CD4-positive, alpha-beta T cell treated with Interleukin-10 for 1 hour (primary cell): Measurements from ENCODE around the gene FREM2.

Source experiments
- DNase-seq: peaks from one replicate; pipeline ENCODE4 v3.0.0-alpha.2; 2020

FREM2 gene

GRCh38 chr13:38688674-38689073 lies 1.8 kb downstream of the FREM2 start:
- DNase-seq, result no peak

DNA sequence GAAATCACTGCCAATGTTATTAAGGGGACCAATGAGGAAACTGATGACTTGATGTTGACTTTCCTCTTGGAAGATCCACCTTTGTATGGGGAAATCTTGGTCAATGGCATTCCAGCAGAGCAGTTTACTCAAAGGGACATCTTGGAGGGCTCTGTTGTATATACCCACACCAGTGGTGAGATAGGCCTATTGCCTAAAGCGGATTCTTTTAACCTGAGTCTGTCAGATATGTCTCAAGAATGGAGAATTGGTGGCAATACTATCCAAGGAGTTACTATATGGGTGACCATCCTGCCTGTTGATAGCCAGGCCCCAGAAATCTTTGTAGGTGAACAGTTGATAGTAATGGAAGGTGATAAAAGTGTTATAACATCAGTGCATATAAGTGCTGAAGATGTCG lies 3.4 kb downstream of the FREM2 start:
- no peak for DNase-seq

- no peak for DNase-seq
Measured at GRCh38 chr13:38693168-38693567, 6.3 kb downstream of the FREM2 start.

GRCh38 chr13:38693641-38694040 lies 6.8 kb downstream of the FREM2 start:
- DNase-seq, result no peak

GRCh38 chr13:38697197-38697596 lies 10.3 kb downstream of the FREM2 start:
- no peak for DNase-seq

DNA sequence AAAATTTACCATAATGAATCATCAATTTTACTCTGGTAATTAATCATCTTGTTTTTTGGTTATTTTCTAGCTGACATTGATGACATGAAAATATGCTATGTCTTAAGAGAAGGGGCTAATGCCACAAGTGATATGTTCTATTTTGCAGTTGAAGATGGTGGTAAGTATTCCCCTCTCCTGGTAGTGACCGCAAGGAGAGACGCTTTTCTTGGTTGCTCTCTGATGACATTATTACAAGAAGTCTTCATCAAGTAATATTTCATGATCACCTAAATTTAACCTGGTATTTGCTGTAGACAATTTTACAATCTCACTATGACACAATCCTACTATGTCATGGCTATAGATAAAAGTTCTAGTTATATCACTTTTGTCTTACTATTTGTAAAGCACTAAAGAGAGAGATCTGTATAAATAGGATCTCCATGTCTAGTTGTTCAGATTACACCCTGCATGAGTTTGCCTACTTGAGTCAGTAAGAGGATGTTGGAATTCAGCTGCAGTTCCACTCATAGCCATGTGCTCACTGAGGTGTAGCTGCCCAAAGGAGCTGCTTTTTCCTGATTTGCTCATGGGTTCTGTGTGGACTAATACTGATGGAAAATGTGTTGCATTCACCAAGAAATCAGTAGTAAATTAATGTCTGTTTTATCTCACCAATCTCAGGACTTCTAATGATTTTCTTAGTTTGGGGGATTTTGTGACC lies 10.9 kb downstream of the FREM2 start:
- no peak for DNase-seq

- DNase-seq, result no peak
Measured at GRCh38 chr13:38700051-38700450, 13.2 kb downstream of the FREM2 start.

DNA sequence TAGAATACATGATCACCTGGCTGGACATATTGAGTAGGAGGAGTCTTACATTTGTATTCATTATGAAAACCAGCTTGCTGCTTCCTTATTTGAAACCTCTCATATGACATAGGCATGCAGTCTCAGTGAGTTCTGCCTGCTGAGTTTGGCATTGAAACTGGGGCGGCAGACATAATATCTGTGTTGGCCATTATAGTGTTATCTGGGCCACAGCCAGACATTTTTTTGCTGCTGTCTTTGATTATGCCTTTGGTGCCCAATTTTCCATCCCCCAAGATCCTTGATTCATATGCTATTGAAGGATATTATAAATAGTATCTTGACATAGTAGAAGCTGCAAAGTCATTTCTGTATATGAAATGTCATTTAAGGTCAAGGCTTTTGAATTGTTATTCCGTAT lies 15.8 kb downstream of the FREM2 start:
- no peak for DNase-seq

DNA sequence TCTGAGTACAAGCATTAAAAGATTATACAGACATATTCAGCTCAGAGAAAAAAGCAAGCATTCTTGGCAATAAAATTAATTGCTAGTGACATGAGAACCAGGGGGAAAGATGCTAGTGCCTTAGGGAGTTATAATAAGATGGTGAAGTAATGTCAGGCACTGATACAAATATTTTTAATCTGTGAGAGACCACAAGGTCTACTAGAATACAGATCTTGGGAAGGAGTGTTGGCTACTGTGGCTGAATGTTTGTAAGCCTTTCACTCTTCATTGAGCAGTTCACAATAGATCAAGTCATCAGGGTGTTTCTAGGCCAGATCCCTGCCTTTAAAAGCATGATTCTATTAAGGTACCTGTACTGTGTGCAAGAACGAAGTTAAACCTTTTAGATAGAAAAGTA lies 16.4 kb downstream of the FREM2 start:
- no peak for DNase-seq

DNA sequence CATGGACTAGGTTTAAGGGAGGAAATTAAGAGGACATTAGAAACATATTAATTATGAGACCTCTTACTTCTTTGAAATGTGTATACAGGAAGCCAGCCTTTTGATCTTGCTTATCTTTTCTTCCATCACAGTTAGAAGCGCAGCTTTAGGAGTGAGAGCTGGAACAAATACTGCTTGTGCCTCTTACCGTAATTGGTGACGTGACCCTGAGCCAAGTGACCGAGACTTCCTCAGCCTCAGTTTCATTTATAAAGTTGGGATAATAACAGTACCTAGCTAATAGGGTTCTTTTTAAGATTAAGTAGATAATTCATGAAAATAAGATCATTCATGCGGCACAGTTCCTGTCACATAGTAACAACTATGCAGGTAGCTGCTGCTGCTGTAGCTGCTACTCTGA lies 18.5 kb downstream of the FREM2 start:
- no peak for DNase-seq

- no peak for DNase-seq
Measured at GRCh38 chr13:38707460-38707859, 20.6 kb downstream of the FREM2 start.

GRCh38 chr13:38713046-38713445 lies 26.2 kb downstream of the FREM2 start:
- DNase-seq, result no peak

- DNase-seq, result no peak
Measured at GRCh38 chr13:38718374-38718773, 31.5 kb downstream of the FREM2 start.

- DNase-seq, result no peak
Measured at GRCh38 chr13:38730332-38730731, 43.5 kb downstream of the FREM2 start.

- DNase-seq, result no peak
Measured at GRCh38 chr13:38733146-38733545, 46.3 kb downstream of the FREM2 start.

GRCh38 chr13:38735665-38736440 lies 49.0 kb downstream of the FREM2 start:
- no peak for DNase-seq

DNA sequence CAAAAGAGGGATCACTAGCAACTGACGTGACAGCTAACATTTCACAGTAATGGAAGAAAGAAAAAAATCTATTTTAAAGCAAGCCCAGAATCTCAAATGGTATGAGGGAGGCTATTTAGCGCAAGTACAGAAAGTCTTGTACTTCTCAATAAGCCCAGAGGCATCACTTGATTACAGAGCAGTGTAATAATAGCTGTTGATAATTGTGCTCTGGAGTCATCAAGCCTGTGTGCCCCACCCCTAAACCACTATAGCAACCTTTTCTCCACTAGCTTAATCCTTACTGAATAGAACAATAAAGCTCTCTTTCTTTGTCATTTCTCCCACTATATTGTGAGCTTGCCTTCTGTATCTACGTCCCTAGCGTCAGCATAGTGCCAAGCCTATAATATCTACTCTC lies 56.6 kb downstream of the FREM2 start:
- no peak for DNase-seq

GRCh38 chr13:38752686-38753085 lies 65.8 kb downstream of the FREM2 start:
- no peak for DNase-seq

GRCh38 chr13:38753878-38754277 lies 67.0 kb downstream of the FREM2 start:
- DNase-seq, result no peak

DNA sequence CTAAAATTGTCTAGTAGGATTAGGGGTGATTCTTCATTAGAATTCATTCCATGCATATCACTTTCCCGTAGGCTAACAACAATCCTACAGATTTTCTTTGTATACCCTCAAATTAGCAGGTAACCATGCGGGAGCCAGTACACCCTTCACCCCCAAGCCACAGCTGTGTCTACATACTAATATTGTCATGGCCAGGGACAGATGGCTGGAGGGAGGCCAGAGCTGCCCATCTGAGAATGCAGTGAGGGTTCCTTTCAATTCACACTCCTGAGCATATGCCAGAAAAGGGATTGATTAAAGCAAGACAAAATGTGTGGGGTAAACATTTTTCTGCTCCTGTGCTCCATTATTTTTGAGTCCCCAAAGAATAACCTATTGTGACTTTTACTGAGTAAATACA lies 68.9 kb downstream of the FREM2 start:
- no peak for DNase-seq

- DNase-seq, result no peak
Measured at GRCh38 chr13:38758277-38758676, 71.4 kb downstream of the FREM2 start.

DNA sequence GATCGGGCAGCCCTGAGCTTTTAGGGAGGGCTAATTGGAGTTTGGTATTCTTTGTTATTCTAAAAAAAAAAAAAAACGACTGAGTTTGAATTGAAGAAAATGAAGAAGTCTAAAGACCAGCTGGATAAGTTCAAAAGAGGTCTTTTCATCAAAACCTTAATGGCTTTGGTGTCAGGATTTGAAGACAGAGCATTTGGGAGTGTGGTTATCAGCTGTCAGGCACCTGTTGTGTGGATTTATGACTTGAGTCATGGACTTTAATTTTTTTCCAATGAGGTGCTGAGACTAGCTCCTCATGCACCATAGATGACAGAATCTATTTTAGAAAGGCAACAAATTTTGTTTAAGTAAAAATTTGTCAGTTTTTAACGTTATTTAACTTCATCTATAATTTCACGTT lies 72.5 kb downstream of the FREM2 start:
- DNase-seq, result no peak

DNA sequence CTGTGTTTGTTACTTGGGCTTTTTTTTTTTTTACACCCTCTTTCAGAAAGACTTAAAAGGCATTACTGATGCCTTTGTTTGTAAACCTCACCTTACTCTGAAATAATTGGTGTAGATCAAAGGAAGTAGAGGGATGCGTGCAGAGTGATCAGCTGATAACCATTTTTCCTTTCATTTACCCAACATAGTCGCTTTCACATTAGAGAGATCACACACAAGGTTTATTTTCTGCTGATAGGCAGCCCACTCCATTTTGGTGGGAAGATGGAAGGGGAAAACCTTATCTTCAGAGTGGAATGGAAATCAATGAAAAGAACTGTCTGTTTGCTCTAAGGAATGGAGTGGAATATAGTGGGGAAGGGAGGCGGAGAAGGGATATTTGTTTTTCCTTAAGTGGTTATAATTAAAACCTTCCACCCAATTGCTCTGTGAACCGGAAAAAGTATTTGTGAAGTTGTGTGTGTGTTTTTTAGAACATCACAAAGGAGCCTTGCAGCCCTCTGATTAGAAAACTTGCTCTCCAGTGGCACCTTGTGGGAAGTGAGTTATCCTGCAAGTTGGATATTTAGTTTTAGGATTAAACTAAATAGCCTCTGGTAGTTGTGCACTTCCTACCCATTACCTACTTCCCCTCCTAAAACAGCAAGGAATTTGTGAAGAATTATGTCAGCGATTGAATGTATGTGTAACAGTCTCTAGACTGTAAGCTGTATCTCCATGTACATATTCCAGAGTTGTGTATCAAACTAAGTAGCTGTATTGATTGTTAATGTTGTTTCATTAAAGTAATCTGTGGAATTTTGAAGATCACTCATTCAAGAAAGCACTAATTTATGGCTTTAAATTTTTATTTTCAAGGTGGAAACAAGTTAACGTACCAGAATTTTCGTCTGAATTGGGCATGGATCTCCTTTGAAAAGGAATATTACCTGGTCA lies 76.8 kb downstream of the FREM2 start:
- DNase-seq, result no peak

- DNase-seq, result no peak
Measured at GRCh38 chr13:38766799-38767198, 79.9 kb downstream of the FREM2 start.
